Endothelial cell of umbilical vein (primary cell): ENCODE data around the gene LCN15. TPM values are rescaled to one million over a fixed set of nuclear protein-coding genes. Genes with fewer than 3 reads are reported as not detected.

Source experiments
- BruUV-seq: library from RNA; stranded (reverse); fragments of 400-500 nt; replicated peaks from 2 replicates; lab custom pipeline; 2021; lab: Mats Ljungman, UMichigan
- CTCF ChIA-PET: fragments of 300-600, 350-600 bp; sonication (Branson Sonifier 250); formaldehyde crosslinking; loops from one replicate; lab custom pipeline; 2021; ENCODE audit warnings: antibody characterized with exemption, inconsistent platforms; lab: Charles Lee
- POLR2A ChIA-PET: fragments of 300-600, 350-600 bp; sonication (Branson Sonifier 250); formaldehyde crosslinking; loops from one replicate; lab custom pipeline; 2021; ENCODE audit warnings: antibody characterized with exemption, inconsistent platforms; lab: Charles Lee
- DNase-seq: peaks from one replicate; pipeline ENCODE4 v3.0.0-alpha.2; 2011; ENCODE audit warnings: low read depth, low spot score
- FAIRE-seq: peaks from 2 replicates; lab custom pipeline; 2011; peaks lifted over from hg19 to GRCh38; lab: Jason Lieb, UNC
- H2AFZ ChIP-seq: 2 replicates; pipeline ENCODE4 v1.6.0; 2012; ENCODE audit warnings: low read depth, low read length, control low read depth, inconsistent platforms
- H3K27ac ChIP-seq: 2 replicates; pipeline ENCODE4 v1.5.1; 2011; ENCODE audit warnings: low read depth, mild to moderate bottlenecking, control low read depth, low read length, moderate library complexity; ENCODE audit not compliant: insufficient read depth
- H3K27me3 ChIP-seq, 2 experiments: 2 replicates each; pipeline versions ENCODE4 v1.6.0 to v1.6.1; 2011; ENCODE audit warnings: low read length in 2 of 2, mixed read lengths in 1 of 2; ENCODE audit not compliant: control insufficient read depth in 2 of 2, insufficient read depth in 2 of 2
- H3K36me3 ChIP-seq, 2 experiments: 2 replicates in 1 of 2; 3 replicates in 1 of 2; pipeline ENCODE4 v1.5.1; 2011; ENCODE audit warnings: low read length in 2 of 2, mild to moderate bottlenecking in 1 of 2, moderate library complexity in 1 of 2; ENCODE audit not compliant: control insufficient read depth in 2 of 2, insufficient read depth in 2 of 2; ENCODE audit errors: extremely low read depth in 1 of 2
- H3K4me1 ChIP-seq: 3 replicates; pipeline ENCODE4 v1.5.1; 2011; ENCODE audit warnings: mild to moderate bottlenecking, low read length; ENCODE audit not compliant: control insufficient read depth, insufficient read depth; ENCODE audit errors: extremely low read depth
- H3K4me2 ChIP-seq: 2 replicates; pipeline ENCODE4 v1.6.1; 2011; ENCODE audit warnings: low read length, control low read depth, mixed read lengths; ENCODE audit not compliant: insufficient read depth
- H3K4me3 ChIP-seq, 3 experiments: fragments of 200-600 bp in 1 of 3; sonication (generic), shearing (Covaris generic) in 1 of 3; replicated peaks in 1 of 3; 2 replicates each; pipeline ENCODE4 v1.5.1; 2011 to 2016; ENCODE audit warnings: control low read depth in 3 of 3, low read length in 3 of 3, mild to moderate bottlenecking in 2 of 3, inconsistent platforms in 1 of 3, low read depth in 1 of 3, moderate library complexity in 1 of 3; ENCODE audit not compliant: insufficient read depth in 1 of 3
- H3K79me2 ChIP-seq: 2 replicates; pipeline ENCODE4 v1.6.0; 2012; ENCODE audit warnings: low read length, inconsistent platforms; ENCODE audit not compliant: control insufficient read depth, insufficient read depth
- H3K9ac ChIP-seq: replicated peaks from 2 replicates; pipeline ENCODE3; 2011; ENCODE audit warnings: low read length, control low read depth; ENCODE audit not compliant: insufficient read depth; ENCODE audit errors: extremely low read depth
- H3K9me1 ChIP-seq: replicated peaks from 3 replicates; pipeline ENCODE4 v1.6.0; 2011; ENCODE audit warnings: mild to moderate bottlenecking, low read length; ENCODE audit not compliant: control insufficient read depth, insufficient read depth; ENCODE audit errors: extremely low read depth
- H3K9me3 ChIP-seq: replicated peaks from 2 replicates; pipeline ENCODE4 v1.5.1; 2012; ENCODE audit warnings: low read length, inconsistent platforms; ENCODE audit not compliant: control insufficient read depth, insufficient read depth
- H4K20me1 ChIP-seq: replicated peaks from 2 replicates; pipeline ENCODE3; 2011; ENCODE audit warnings: mild to moderate bottlenecking, low read length; ENCODE audit not compliant: control insufficient read depth, insufficient read depth; ENCODE audit errors: extremely low read depth
- EZH2 ChIP-seq: IDR thresholded peaks from 2 replicates; pipeline ENCODE4 v1.6.1; 2012; ENCODE audit warnings: borderline replicate concordance, low read depth, mild to moderate bottlenecking, moderate library complexity, low read length, inconsistent platforms; ENCODE audit not compliant: severe bottlenecking
- FOS ChIP-seq: IDR thresholded peaks from 2 replicates; pipeline ENCODE4 v1.6.1; 2011; ENCODE audit warnings: mild to moderate bottlenecking, low read length, moderate library complexity, borderline replicate concordance; ENCODE audit not compliant: insufficient read depth
- GATA2 ChIP-seq: IDR thresholded peaks from 2 replicates; pipeline ENCODE4 v1.7.0; 2011; ENCODE audit warnings: low read depth, mild to moderate bottlenecking, moderate library complexity, mixed read lengths, low read length; ENCODE audit not compliant: insufficient read length, insufficient read depth
- JUN ChIP-seq: IDR thresholded peaks from 2 replicates; pipeline ENCODE4 v1.6.1; 2011; ENCODE audit warnings: borderline replicate concordance, low read depth; ENCODE audit not compliant: insufficient read length, insufficient read depth
- MYC ChIP-seq: IDR thresholded peaks from one replicate; pipeline ENCODE4 v1.6.1; 2011; ENCODE audit warnings: mild to moderate bottlenecking, low read depth, low read length
- POLR2A ChIP-seq: IDR thresholded peaks from 2 replicates; pipeline ENCODE4 v1.6.1; 2012; ENCODE audit warnings: low read depth, mild to moderate bottlenecking, control low read depth, low read length
- POLR2AphosphoS5 ChIP-seq: IDR thresholded peaks from 2 replicates; pipeline ENCODE4 v1.6.1; 2012; ENCODE audit warnings: low read depth, mild to moderate bottlenecking, control low read depth, low read length, moderate library complexity; ENCODE audit not compliant: insufficient read depth
- dilution Hi-C: fragments of 300-500 bp; cut with MboI; formaldehyde crosslinking; loops from one replicate; pipeline ENCODE4 v1.15.0; 2019; ENCODE audit warnings: low sequenced_read_pairs; ENCODE audit not compliant: extremely low pct_ligation_motif_present
- intact Hi-C: fragments of 100-400 bp; cut with micrococcal nuclease; formaldehyde crosslinking; loops from one replicate; pipeline ENCODE4 v1.10.0; 2022
- polyA plus RNA-seq, 4 experiments: library from polyadenylated mRNA; depleted of rRNA in 3 of 4; stranded (reverse) in 3 of 4; unstranded in 1 of 4; fragments of >200 nt; gene quantifications; 2 replicates each; pipeline versions ENCODE4 v1.2.1 to v1.2.3, GENCODE V29; 2011 to 2012; ENCODE audit warnings: missing spikeins in 1 of 4
- total RNA-seq: library from RNA; stranded (reverse); gene quantifications from 2 replicates; pipeline ENCODE4 v1.2.3, GENCODE V29; 2021
- TF ChIP-seq, protein P1 (sequence below): IDR thresholded peaks from 2 replicates; pipeline ENCODE4 v1.6.1; 2011; ENCODE audit not compliant: insufficient read depth, insufficient read length
- TF ChIP-seq, protein P2 (sequence below), 2 donors: IDR thresholded peaks; 1 replicate in 1 of 2; 2 replicates in 1 of 2; pipeline ENCODE4 v1.5.1; 2011; ENCODE audit warnings: low read length in 2 of 2, mild to moderate bottlenecking in 2 of 2, moderate library complexity in 2 of 2, control low read depth in 1 of 2, inconsistent platforms in 1 of 2, low read depth in 1 of 2; ENCODE audit not compliant: insufficient read depth in 1 of 2; ENCODE audit errors: extremely low read depth in 1 of 2

Gene LCN15
- total and polyA plus RNA-seq, 2 donors (not counting 3 experiments of a cell fraction or from before 2014, with no cell fraction given): not detected

DNA sequence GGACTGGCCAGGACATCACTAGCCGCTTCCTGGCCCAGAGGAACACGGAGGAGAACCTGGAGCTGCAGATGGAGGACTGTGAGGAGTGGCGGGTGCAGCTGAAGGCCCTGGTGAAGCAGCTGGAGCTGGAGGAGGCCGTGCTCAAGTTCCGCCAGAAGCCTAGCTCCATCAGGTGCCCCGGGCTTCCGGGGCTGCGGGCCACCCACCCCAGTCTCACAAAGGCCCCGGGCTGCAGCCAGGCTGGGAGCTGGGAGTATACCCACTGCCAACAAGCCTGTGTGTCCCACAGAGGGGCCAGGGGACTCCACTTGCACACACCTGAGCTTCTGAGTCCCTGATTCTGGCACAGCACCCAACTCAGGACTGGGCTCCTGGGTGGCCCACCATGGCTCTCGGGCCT lies 41.7 kb upstream of the LCN15 start:
- H3K4me3 ChIP-seq: no peak overlapping the region
- peaks cover 15% of the 10 kb centered on the region for H3K4me1 ChIP-seq
- POLR2A ChIA-PET: interaction anchor here (0.7 kb wide), 1 partner anchor 13 kb away, joined by 5 read pairs; no protein-coding TSS in a partner anchor
- no peak overlapping the region for H3K9ac ChIP-seq
- TF ChIP-seq, protein P1, sequence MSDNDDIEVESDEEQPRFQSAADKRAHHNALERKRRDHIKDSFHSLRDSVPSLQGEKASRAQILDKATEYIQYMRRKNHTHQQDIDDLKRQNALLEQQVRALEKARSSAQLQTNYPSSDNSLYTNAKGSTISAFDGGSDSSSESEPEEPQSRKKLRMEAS: no peak
- TF ChIP-seq FOS (no peak), JUN (no peak), GATA2 (no peak), POLR2AphosphoS5 (no peak), POLR2A (no peak), EZH2 (no peak), MYC (no peak)
- TF ChIP-seq, protein P2, sequence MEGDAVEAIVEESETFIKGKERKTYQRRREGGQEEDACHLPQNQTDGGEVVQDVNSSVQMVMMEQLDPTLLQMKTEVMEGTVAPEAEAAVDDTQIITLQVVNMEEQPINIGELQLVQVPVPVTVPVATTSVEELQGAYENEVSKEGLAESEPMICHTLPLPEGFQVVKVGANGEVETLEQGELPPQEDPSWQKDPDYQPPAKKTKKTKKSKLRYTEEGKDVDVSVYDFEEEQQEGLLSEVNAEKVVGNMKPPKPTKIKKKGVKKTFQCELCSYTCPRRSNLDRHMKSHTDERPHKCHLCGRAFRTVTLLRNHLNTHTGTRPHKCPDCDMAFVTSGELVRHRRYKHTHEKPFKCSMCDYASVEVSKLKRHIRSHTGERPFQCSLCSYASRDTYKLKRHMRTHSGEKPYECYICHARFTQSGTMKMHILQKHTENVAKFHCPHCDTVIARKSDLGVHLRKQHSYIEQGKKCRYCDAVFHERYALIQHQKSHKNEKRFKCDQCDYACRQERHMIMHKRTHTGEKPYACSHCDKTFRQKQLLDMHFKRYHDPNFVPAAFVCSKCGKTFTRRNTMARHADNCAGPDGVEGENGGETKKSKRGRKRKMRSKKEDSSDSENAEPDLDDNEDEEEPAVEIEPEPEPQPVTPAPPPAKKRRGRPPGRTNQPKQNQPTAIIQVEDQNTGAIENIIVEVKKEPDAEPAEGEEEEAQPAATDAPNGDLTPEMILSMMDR (IDR thresholded peaks at IDR 0.05; ENCODE audit: extremely low read depth in 1 of 2, insufficient read depth in 1 of 2, low read depth in 1 of 2, low read length in 2 of 2): no peak
- no peaks in the 10 kb centered on the region for H3K9me1 ChIP-seq
- peaks cover 3 to 6% of the 10 kb centered on the region in 2 experiments for H3K27me3 ChIP-seq
- no peak overlapping the region for H3K4me2 ChIP-seq
- H2AFZ ChIP-seq: no peak overlapping the region
- intact Hi-C loops (loop anchor here (5.0 kb wide), 1 partner anchor 36 kb away; the partner anchor contains the start of gene AJM1), dilution Hi-C loops (loop anchor here (25.0 kb wide), 1 partner anchor 131 kb away; the partner anchor contains the start of genes C8G and FBXW5)
- H4K20me1 ChIP-seq: no peaks in the 10 kb centered on the region
- DNase-seq (no peak), FAIRE-seq (no peak)
- peaks cover 29% of the 10 kb centered on the region for H3K79me2 ChIP-seq
- no TSS peak for BruUV-seq
- no peaks in the 10 kb centered on the region for H3K36me3 ChIP-seq
- CTCF ChIA-PET: interaction anchor here (0.7 to 3.7 kb wide), 8 partner anchors 12 to 431 kb away, joined by 3 to 13 read pairs (median 4); partner anchors contain the start of genes AJM1 and TMEM141
- no peak overlapping the region for H3K27ac ChIP-seq
- no peaks in the 10 kb centered on the region for H3K9me3 ChIP-seq
